Measurements from ENCODE around the gene LRFN5.

Gene LRFN5

GRCh38 chr14:41609704-41610183, 3.1 kb downstream of the LRFN5 start:
- H3K4me3 ChIP-seq (ENCODE audit: low read depth, low read length), result no peak overlapping the region
- TF ChIP-seq, protein P1, sequence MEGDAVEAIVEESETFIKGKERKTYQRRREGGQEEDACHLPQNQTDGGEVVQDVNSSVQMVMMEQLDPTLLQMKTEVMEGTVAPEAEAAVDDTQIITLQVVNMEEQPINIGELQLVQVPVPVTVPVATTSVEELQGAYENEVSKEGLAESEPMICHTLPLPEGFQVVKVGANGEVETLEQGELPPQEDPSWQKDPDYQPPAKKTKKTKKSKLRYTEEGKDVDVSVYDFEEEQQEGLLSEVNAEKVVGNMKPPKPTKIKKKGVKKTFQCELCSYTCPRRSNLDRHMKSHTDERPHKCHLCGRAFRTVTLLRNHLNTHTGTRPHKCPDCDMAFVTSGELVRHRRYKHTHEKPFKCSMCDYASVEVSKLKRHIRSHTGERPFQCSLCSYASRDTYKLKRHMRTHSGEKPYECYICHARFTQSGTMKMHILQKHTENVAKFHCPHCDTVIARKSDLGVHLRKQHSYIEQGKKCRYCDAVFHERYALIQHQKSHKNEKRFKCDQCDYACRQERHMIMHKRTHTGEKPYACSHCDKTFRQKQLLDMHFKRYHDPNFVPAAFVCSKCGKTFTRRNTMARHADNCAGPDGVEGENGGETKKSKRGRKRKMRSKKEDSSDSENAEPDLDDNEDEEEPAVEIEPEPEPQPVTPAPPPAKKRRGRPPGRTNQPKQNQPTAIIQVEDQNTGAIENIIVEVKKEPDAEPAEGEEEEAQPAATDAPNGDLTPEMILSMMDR (IDR thresholded peaks at IDR 0.05; ENCODE audit: borderline replicate concordance, insufficient read depth, low read depth, low read length), result no peak

GRCh38 chr14:41615011-41615595, 8.4 kb downstream of the LRFN5 start:
- no peak overlapping the region for H3K4me3 ChIP-seq (ENCODE audit: low read depth, low read length)
- TF ChIP-seq, protein P1 (IDR thresholded peaks at IDR 0.05; ENCODE audit: borderline replicate concordance, insufficient read depth, low read depth, low read length), result no peak

DNA sequence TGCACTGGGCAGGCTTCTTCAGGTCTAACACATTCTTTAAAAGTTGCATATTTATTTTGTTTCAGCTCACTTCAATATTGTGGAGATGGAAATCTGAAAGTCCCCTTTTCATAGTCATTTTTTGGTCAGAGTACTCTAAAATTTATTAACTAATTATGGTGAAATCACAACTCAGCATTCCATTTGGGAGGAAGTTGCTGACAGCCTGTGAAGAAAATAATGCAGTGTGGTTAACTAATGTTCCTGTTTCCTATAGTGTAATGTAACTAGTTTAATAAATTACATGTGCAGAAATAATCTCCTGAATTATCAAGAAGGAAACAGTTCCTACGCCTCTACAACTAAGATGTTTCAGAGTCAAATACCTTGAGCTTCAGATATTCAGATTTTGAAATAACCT, 17.1 kb downstream of the LRFN5 start:
- no peak overlapping the region for H3K4me3 ChIP-seq (ENCODE audit: low read depth, low read length)
- TF ChIP-seq, protein P1 (IDR thresholded peaks at IDR 0.05; ENCODE audit: borderline replicate concordance, insufficient read depth, low read depth, low read length), result no peak

DNA sequence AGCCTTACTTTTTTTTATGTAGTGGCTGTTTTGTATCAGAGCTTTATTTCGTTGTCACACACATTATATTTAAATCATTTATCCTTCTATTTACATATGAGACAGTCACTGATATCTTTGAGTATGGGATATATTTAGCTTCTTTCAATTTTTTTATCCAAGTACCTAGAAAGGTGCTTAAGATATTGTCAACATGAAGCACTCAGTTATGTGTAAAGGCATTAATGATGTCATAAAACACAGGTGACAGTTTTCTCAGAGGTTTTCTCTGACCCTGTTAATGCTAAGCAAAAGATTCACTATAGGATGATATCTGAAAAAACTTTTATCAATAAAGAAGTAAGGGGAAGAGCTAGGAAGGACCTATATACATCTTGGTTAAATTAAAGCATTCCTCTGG, 23.2 kb downstream of the LRFN5 start:
- H3K4me3 ChIP-seq (ENCODE audit: low read depth, low read length), result no peak overlapping the region
- TF ChIP-seq, protein P1 (IDR thresholded peaks at IDR 0.05; ENCODE audit: borderline replicate concordance, insufficient read depth, low read depth, low read length), result no peak

GRCh38 chr14:41634286-41634685, 27.6 kb downstream of the LRFN5 start:
- no peak overlapping the region for H3K4me3 ChIP-seq (ENCODE audit: low read depth, low read length)
- TF ChIP-seq, protein P1 (IDR thresholded peaks at IDR 0.05; ENCODE audit: borderline replicate concordance, insufficient read depth, low read depth, low read length), result no peak

- H3K4me3 ChIP-seq (ENCODE audit: low read depth, low read length), result no peak overlapping the region
- TF ChIP-seq, protein P1 (IDR thresholded peaks at IDR 0.05; ENCODE audit: borderline replicate concordance, insufficient read depth, low read depth, low read length), result no peak
These were observed 30.1 kb downstream of the LRFN5 start for GRCh38 chr14:41636492-41637392.

Data from GM12875 (cell line).